H9 (cell line): ENCODE results near the gene GALR3. TPM values are rescaled to one million over a fixed set of nuclear protein-coding genes. Genes with fewer than 3 reads are reported as not detected.
A peak's percentile ranks its signal among the peaks of the same experiment; 100 is the strongest.

ENCODE experiments used
- DNase-seq: peaks from one replicate; pipeline ENCODE4 v3.0.0-alpha.2; 2017
- H2AFZ ChIP-seq: one replicate; pipeline ENCODE4 v1.6.1; 2013; ENCODE audit warnings: mild to moderate bottlenecking, low read length, control low read depth, moderate library complexity
- H2AK5ac ChIP-seq: 2 replicates; pipeline ENCODE4 v1.6.1; 2013; ENCODE audit warnings: low read length, control low read depth, mixed read lengths; ENCODE audit not compliant: insufficient read length
- H2BK120ac ChIP-seq: one replicate; pipeline ENCODE4 v1.6.1; 2013; ENCODE audit warnings: low read depth, mild to moderate bottlenecking, low read length, control low read depth, inconsistent platforms; ENCODE audit not compliant: poor library complexity, severe bottlenecking
- H2BK12ac ChIP-seq: 2 replicates; pipeline ENCODE4 v1.6.1; 2013; ENCODE audit warnings: low read length, control low read depth, mixed read lengths, low read depth; ENCODE audit not compliant: insufficient read length
- H2BK15ac ChIP-seq: 2 replicates; pipeline ENCODE4 v1.6.1; 2013; ENCODE audit warnings: low read depth, low read length, control low read depth
- H2BK20ac ChIP-seq: one replicate; pipeline ENCODE4 v1.6.1; 2013; ENCODE audit warnings: low read depth, mild to moderate bottlenecking, low read length, control low read depth, inconsistent platforms; ENCODE audit not compliant: poor library complexity, severe bottlenecking
- H2BK5ac ChIP-seq: 2 replicates; pipeline ENCODE4 v1.6.1; 2013; ENCODE audit warnings: low read length, control low read depth, mixed read lengths; ENCODE audit not compliant: insufficient read length
- H3K14ac ChIP-seq: 2 replicates; pipeline ENCODE4 v1.6.1; 2013; ENCODE audit warnings: low read length, control low read depth; ENCODE audit not compliant: insufficient read depth
- H3K18ac ChIP-seq: 2 replicates; pipeline ENCODE4 v1.6.1; 2013; ENCODE audit warnings: low read depth, mild to moderate bottlenecking, mixed read lengths, low read length, control low read depth; ENCODE audit not compliant: insufficient read length
- H3K23ac ChIP-seq: 2 replicates; pipeline ENCODE4 v1.6.1; 2013; ENCODE audit warnings: low read length, control low read depth, mixed read lengths, low read depth; ENCODE audit not compliant: insufficient read length
- H3K23me2 ChIP-seq: 2 replicates; pipeline ENCODE4 v1.6.1; 2013; ENCODE audit warnings: low read depth, mild to moderate bottlenecking, mixed read lengths, low read length, control low read depth; ENCODE audit not compliant: insufficient read length, poor library complexity, severe bottlenecking
- H3K27ac ChIP-seq: 2 replicates; pipeline ENCODE4 v1.5.1; 2013; ENCODE audit warnings: low read length, control low read depth, mixed read lengths, low read depth; ENCODE audit not compliant: insufficient read length
- H3K27me3 ChIP-seq: 2 replicates; pipeline ENCODE4 v1.6.1; 2013; ENCODE audit warnings: low read length, control low read depth, inconsistent platforms; ENCODE audit not compliant: insufficient read depth
- H3K4ac ChIP-seq: 2 replicates; pipeline ENCODE4 v1.6.1; 2013; ENCODE audit warnings: low read depth, mild to moderate bottlenecking, control low read depth, inconsistent platforms, low read length, moderate library complexity
- H3K4me1 ChIP-seq: 2 replicates; pipeline ENCODE4 v1.6.1; 2013; ENCODE audit warnings: low read length, control low read depth, inconsistent platforms; ENCODE audit not compliant: insufficient read depth
- H3K4me2 ChIP-seq: 2 replicates; pipeline ENCODE4 v1.6.1; 2013; ENCODE audit warnings: low read length, control low read depth, mixed read lengths; ENCODE audit not compliant: insufficient read length, insufficient read depth
- H3K56ac ChIP-seq: 2 replicates; pipeline ENCODE4 v1.6.1; 2013; ENCODE audit warnings: low read depth, mild to moderate bottlenecking, mixed read lengths, low read length, control low read depth; ENCODE audit not compliant: insufficient read length
- H3K79me1 ChIP-seq: 2 replicates; pipeline ENCODE4 v1.6.1; 2013; ENCODE audit warnings: low read depth, mild to moderate bottlenecking, moderate library complexity, low read length, control low read depth, inconsistent platforms; ENCODE audit not compliant: insufficient read depth, poor library complexity, severe bottlenecking
- H3K79me2 ChIP-seq: 2 replicates; pipeline ENCODE4 v1.6.1; 2013; ENCODE audit warnings: low read length, control low read depth, inconsistent platforms; ENCODE audit not compliant: insufficient read depth
- H3K9ac ChIP-seq: 2 replicates; pipeline ENCODE4 v1.6.1; 2013; ENCODE audit warnings: low read length, control low read depth, mixed read lengths; ENCODE audit not compliant: insufficient read length; ENCODE audit errors: extremely low read depth
- H3K9me3 ChIP-seq: one replicate; pipeline ENCODE4 v1.6.1; 2013; ENCODE audit warnings: low read depth, low read length, inconsistent platforms; ENCODE audit not compliant: control insufficient read depth
- H3T11ph ChIP-seq: one replicate; pipeline ENCODE4 v1.6.1; 2013; ENCODE audit warnings: mild to moderate bottlenecking, low read length, control low read depth, inconsistent platforms
- H4K20me1 ChIP-seq: one replicate; pipeline ENCODE4 v1.6.1; 2013; ENCODE audit not compliant: control insufficient read depth, insufficient read length, insufficient read depth
- H4K5ac ChIP-seq: 2 replicates; pipeline ENCODE4 v1.6.1; 2013; ENCODE audit warnings: low read depth, mild to moderate bottlenecking, mixed read lengths, low read length, control low read depth; ENCODE audit not compliant: insufficient read length
- H4K8ac ChIP-seq: replicated peaks from 2 replicates; pipeline ENCODE4 v1.6.1; 2013; ENCODE audit warnings: low read length, control low read depth, mixed read lengths, low read depth; ENCODE audit not compliant: insufficient read length
- H4K91ac ChIP-seq: 2 replicates; pipeline ENCODE4 v1.6.1; 2013; ENCODE audit warnings: low read depth, mild to moderate bottlenecking, moderate library complexity, mixed read lengths, low read length, control low read depth; ENCODE audit not compliant: insufficient read length
- H3K27ac Mint-ChIP-seq, 3 experiments: 2 replicates in 2 of 3; 3 replicates in 1 of 3; pipeline ENCODE4 v1.8.0; 2020 to 2021; ENCODE audit warnings: mixed read lengths in 3 of 3, mild to moderate bottlenecking in 1 of 3, moderate library complexity in 1 of 3
- H3K27me3 Mint-ChIP-seq: 2 replicates; pipeline ENCODE4 v1.8.0; 2021; ENCODE audit warnings: low read depth, mild to moderate bottlenecking, moderate library complexity, mixed read lengths
- H3K36me3 Mint-ChIP-seq, 3 experiments: 2 replicates in 2 of 3; 3 replicates in 1 of 3; pipeline ENCODE4 v1.8.0; 2020 to 2021; ENCODE audit warnings: low read depth in 3 of 3, mixed read lengths in 3 of 3; ENCODE audit not compliant: insufficient read depth in 1 of 3
- H3K4me1 Mint-ChIP-seq, 2 experiments: 2 replicates each; pipeline ENCODE4 v1.8.0; 2020; ENCODE audit warnings: mixed read lengths in 2 of 2
- H3K4me3 Mint-ChIP-seq, 2 experiments: 2 replicates in 1 of 2; 3 replicates in 1 of 2; pipeline ENCODE4 v1.8.0; 2020 to 2021; ENCODE audit warnings: mild to moderate bottlenecking in 2 of 2, mixed read lengths in 2 of 2, moderate library complexity in 1 of 2
- H3K9me3 Mint-ChIP-seq, 2 experiments: 2 replicates in 1 of 2; 3 replicates in 1 of 2; pipeline ENCODE4 v1.8.0; 2020; ENCODE audit warnings: mild to moderate bottlenecking in 2 of 2, mixed read lengths in 2 of 2, moderate library complexity in 1 of 2
- CTCF ChIP-seq: fragments of 200-600 bp; sonication (generic); conservative IDR thresholded peaks from 3 replicates; pipeline ENCODE4 v1.8.0; 2021; ENCODE audit warnings: antibody characterized with exemption, mild to moderate bottlenecking
- WGBS: extraction: QIAGEN DNeasy Blood & Tissue Kit; methylation state at CpG from one replicate; pipeline ENCODE4 v1.1.7; 2013; ENCODE audit warnings: missing lambda C conversion rate, low lambda C conversion rate, mixed read lengths; ENCODE audit not compliant: insufficient read length; ENCODE audit errors: extremely low coverage; 5-methylcytosine and 5-hydroxymethylcytosine counted together
- total RNA-seq: library from RNA; stranded (reverse); gene quantifications from 2 replicates; pipeline ENCODE4 v1.2.1, GENCODE V29; 2021

The GALR3 gene
- total RNA-seq, 1 experiment from 2014 or later: 0.59 TPM

GRCh38 chr22:37804352-37804880 is 18.8 kb upstream of the GALR3 start:
- no peaks in the 10 kb centered on the region for H3K9me3 ChIP-seq
- TF ChIP-seq CTCF: no peak
- Mint-ChIP-seq H3K36me3 (no peaks in the 10 kb centered on the region; a peak in 1 of 7 replicates), H3K4me1 (peaks cover 35 to 43% of the 10 kb centered on the region in 2 experiments), H3K4me3 (peak overlapping the region; percentile 66 to 89), H3K27me3 (peaks cover 67% of the 10 kb centered on the region), H3K27ac (peak overlapping the region in 2 of 3 experiments; percentile 34 to 82; a peak in 2 of 7 replicates), H3K9me3 (peaks cover 0 to 4% of the 10 kb centered on the region in 2 experiments; a peak in 3 of 5 replicates)
- no peaks in the 10 kb centered on the region for H4K20me1 ChIP-seq
- no peak overlapping the region for H4K5ac ChIP-seq
- H3K23me2 ChIP-seq: peaks cover 54% of the 10 kb centered on the region
- no peak overlapping the region for H4K8ac ChIP-seq
- H3K27ac ChIP-seq: no peak overlapping the region
- peak overlapping the region; percentile 97 for H4K91ac ChIP-seq
- no peak overlapping the region for H2BK5ac ChIP-seq
- H3K79me1 ChIP-seq: peaks cover 2% of the 10 kb centered on the region
- H2AK5ac ChIP-seq: no peak overlapping the region
- H2BK120ac ChIP-seq: peak overlapping the region; percentile 97
- no peak overlapping the region for H3K23ac ChIP-seq
- peaks cover 13% of the 10 kb centered on the region; the same call in 1 of the 2 replicates for H3K27me3 ChIP-seq
- no peak overlapping the region for H3T11ph ChIP-seq
- peak overlapping the region; percentile 94 for H2BK12ac ChIP-seq
- H2AFZ ChIP-seq: no peak overlapping the region
- peak overlapping the region; percentile 52 for H3K9ac ChIP-seq
- H3K79me2 ChIP-seq: 0 out of 2 replicates have a peak, but pooled peaks cover 2% of the 10 kb centered on the region
- H3K4me1 ChIP-seq: no peaks in the 10 kb centered on the region; the same call in 1 of the 2 replicates
- peak overlapping the region; percentile 87 for H3K4me2 ChIP-seq
- peak overlapping the region; percentile 67 for H3K18ac ChIP-seq
- H2BK20ac ChIP-seq: peak overlapping the region; percentile 98
- no CpG with 5 or more reads among the region's 29 CpGs for WGBS
- H3K56ac ChIP-seq: no peak overlapping the region
- H3K14ac ChIP-seq: peak overlapping the region; percentile 93; the same call in 1 of the 2 replicates
- H3K4ac ChIP-seq: peak overlapping the region; percentile 95
- no peak overlapping the region for H2BK15ac ChIP-seq
- no peak for DNase-seq
